ENCODE results near the gene NRG3. TPM values are rescaled to one million over a fixed set of nuclear protein-coding genes. Genes with fewer than 3 reads are reported as not detected.

NRG3 gene
- total RNA-seq, 1 experiment from 2014 or later = not detected

DNA sequence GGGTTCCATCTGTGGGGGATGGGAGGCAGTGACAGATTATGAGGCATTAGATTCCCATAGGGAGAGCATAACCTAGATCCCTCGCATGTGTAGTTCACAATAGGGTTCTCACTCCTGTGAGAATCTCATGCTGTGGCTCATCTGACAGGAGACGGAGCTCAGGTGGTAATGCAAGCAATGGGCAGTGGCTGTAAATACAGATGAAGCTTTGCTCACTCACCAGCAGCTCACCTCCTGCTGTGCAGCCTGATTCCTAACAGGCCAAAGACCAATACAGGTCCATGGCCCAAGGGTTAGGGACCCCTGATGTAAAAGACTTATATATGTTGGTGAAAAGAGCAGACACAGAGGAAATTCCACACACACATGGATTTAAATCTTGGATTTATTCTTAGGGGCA lies 370.2 kb downstream of the NRG3 start (continued):
- no peak for TF ChIP-seq ZBTB33 (IDR thresholded peaks at IDR 0.05; ENCODE audit: extremely low read depth, insufficient replicate concordance, low read length)

- ChIA-PET POLR2A (no interaction called here), RAD21 (ENCODE audit: low non-redundant PET in 1 of 2, low total read pairs in 2 of 2, uncharacterized antibody in 2 of 2, unreplicated experiment in 2 of 2) (no interaction called here), CTCF (no interaction called here)
- H3K4me3 ChIP-seq (replicated peaks in 1 of 2; ENCODE audit: low read depth in 1 of 2, low read length in 2 of 2) = no peak overlapping the region
- no peaks in the 10 kb centered on the region for H3K36me3 ChIP-seq (ENCODE audit: control insufficient read depth in 1 of 2, insufficient read depth in 2 of 2, low read length in 2 of 2)
- no peaks in the 10 kb centered on the region for H3K27me3 ChIP-seq (ENCODE audit: insufficient read depth, low read length)
- no peak for TF ChIP-seq ATF3 (IDR thresholded peaks at IDR 0.05)
- no peak for TF ChIP-seq SRF (IDR thresholded peaks at IDR 0.05; ENCODE audit: low read depth)
- TF ChIP-seq REST (IDR thresholded peaks at IDR 0.05; ENCODE audit: low read depth) = no peak
- no peak for TF ChIP-seq FOSL1 (IDR thresholded peaks at IDR 0.05; ENCODE audit: low read depth)
- no peak for TF ChIP-seq SIN3A (IDR thresholded peaks at IDR 0.05; ENCODE audit: low read depth)
- no peak for TF ChIP-seq YY1 (IDR thresholded peaks at IDR 0.05; ENCODE audit: extremely low read depth, insufficient replicate concordance, low read depth, low read length)
- TF ChIP-seq POLR2A (IDR thresholded peaks at IDR 0.05; ENCODE audit: borderline replicate concordance, extremely low read depth, insufficient read depth, insufficient read length) = no peak
- no peak overlapping the region for H2AFZ ChIP-seq (ENCODE audit: low read depth, low read length, poor library complexity, severe bottlenecking)
- intact Hi-C loops (cut with micrococcal nuclease) = no loop called here
- no peaks in the 10 kb centered on the region for H3K9me2 ChIP-seq (ENCODE audit: insufficient read depth)
- H3K4me1 ChIP-seq (ENCODE audit: control insufficient read depth in 1 of 2, insufficient read depth in 2 of 2, low read length in 2 of 2) = no peaks in the 10 kb centered on the region
- no peaks in the 10 kb centered on the region for H3K79me2 ChIP-seq (ENCODE audit: insufficient read depth, low read length)
- no peak for ATAC-seq
- H4K20me1 ChIP-seq (ENCODE audit: insufficient read depth) = no peaks in the 10 kb centered on the region
- H3K9ac ChIP-seq (ENCODE audit: low read length) = no peak overlapping the region
- H3K4me2 ChIP-seq (ENCODE audit: low read length) = no peak overlapping the region
- no peak overlapping the region for H3K27ac ChIP-seq (ENCODE audit: low read depth, low read length)
- no TSS peak for BruUV-seq (replicated peaks)
- DNase-seq (ENCODE audit: low read depth, low spot score) = no peak
- H3K9me3 ChIP-seq (ENCODE audit: control insufficient read depth in 1 of 2, insufficient read depth in 1 of 2, low read depth in 1 of 2, low read length in 2 of 2) = peaks cover 3 to 20% of the 10 kb centered on the region in 2 experiments; a peak in 2 of 4 replicates
Observed at GRCh38 chr10:82245906-82246560, 371.0 kb downstream of the NRG3 start.
